Ovary (tissue), 3 donors: ENCODE data around the gene POLD1.

Source experiments
- EP300 ChIP-seq: sonication (generic); formaldehyde crosslinking; IDR thresholded peaks from one replicate; pipeline ENCODE4 v1.6.1; 2017; ENCODE audit warnings: antibody characterized with exemption
- POLR2A ChIP-seq: fragments of 450-650 bp; IDR thresholded peaks from one replicate; pipeline ENCODE4 v1.6.1; 2017; ENCODE audit warnings: antibody characterized with exemption, mild to moderate bottlenecking, moderate library complexity
- TF ChIP-seq, protein P1 (sequence below), 3 donors: fragments of 450-650 bp in 2 of 3; fragments of 200-600 bp in 1 of 3; IDR thresholded peaks; one replicate each; pipeline versions ENCODE4 v1.5.1 to v1.8.0; 2016 to 2022; ENCODE audit warnings: antibody characterized with exemption in 3 of 3, mild to moderate bottlenecking in 1 of 3
- donor health status: DM: no; HTN: no; CAD: no.

DNA sequence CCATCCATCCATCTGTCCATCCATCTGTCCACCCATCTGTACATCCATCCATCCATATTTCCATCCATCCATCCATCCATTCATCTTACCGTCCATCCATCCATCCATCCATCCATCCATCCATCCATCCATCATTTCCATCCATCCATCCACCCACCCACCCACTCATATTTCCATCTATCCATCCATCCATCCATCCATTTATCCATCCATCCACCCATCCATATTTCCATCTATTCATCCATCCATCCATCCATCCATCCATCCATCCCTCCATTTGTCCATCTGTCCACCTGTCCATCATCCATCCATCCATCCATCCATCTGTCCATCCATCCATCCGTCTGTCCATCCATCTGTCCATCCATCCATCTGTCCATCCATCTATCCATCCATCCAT is 71.8 kb downstream of the POLD1 start:
- TF ChIP-seq POLR2A (no peak), EP300 (no peak)
- TF ChIP-seq, protein P1, sequence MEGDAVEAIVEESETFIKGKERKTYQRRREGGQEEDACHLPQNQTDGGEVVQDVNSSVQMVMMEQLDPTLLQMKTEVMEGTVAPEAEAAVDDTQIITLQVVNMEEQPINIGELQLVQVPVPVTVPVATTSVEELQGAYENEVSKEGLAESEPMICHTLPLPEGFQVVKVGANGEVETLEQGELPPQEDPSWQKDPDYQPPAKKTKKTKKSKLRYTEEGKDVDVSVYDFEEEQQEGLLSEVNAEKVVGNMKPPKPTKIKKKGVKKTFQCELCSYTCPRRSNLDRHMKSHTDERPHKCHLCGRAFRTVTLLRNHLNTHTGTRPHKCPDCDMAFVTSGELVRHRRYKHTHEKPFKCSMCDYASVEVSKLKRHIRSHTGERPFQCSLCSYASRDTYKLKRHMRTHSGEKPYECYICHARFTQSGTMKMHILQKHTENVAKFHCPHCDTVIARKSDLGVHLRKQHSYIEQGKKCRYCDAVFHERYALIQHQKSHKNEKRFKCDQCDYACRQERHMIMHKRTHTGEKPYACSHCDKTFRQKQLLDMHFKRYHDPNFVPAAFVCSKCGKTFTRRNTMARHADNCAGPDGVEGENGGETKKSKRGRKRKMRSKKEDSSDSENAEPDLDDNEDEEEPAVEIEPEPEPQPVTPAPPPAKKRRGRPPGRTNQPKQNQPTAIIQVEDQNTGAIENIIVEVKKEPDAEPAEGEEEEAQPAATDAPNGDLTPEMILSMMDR (IDR thresholded peaks at IDR 0.05) = no peak
